Osteocyte (in vitro differentiated cells): ENCODE measurements around the gene CCDC68. TPM values are rescaled to one million over a fixed set of nuclear protein-coding genes. Genes with fewer than 3 reads are reported as not detected.

Source experiments
- DNase-seq: peaks from one replicate; pipeline ENCODE4 v3.0.0; 2021; ENCODE audit warnings: mixed read lengths; ENCODE audit not compliant: unreplicated experiment; ENCODE audit errors: extremely low spot score
- H3K27ac Mint-ChIP-seq: one replicate; pipeline ENCODE4 v1.8.0; 2021; ENCODE audit warnings: mild to moderate bottlenecking, mixed read lengths; ENCODE audit not compliant: unreplicated experiment
- H3K27me3 Mint-ChIP-seq: one replicate; pipeline ENCODE4 v1.8.0; 2021; ENCODE audit warnings: mixed read lengths; ENCODE audit not compliant: unreplicated experiment
- H3K36me3 Mint-ChIP-seq: one replicate; pipeline ENCODE4 v1.8.0; 2021; ENCODE audit warnings: mixed read lengths; ENCODE audit not compliant: unreplicated experiment
- H3K4me1 Mint-ChIP-seq: one replicate; pipeline ENCODE4 v1.8.0; 2021; ENCODE audit warnings: mixed read lengths; ENCODE audit not compliant: unreplicated experiment
- H3K4me3 Mint-ChIP-seq: one replicate; pipeline ENCODE4 v1.8.0; 2021; ENCODE audit warnings: mild to moderate bottlenecking, moderate library complexity, mixed read lengths; ENCODE audit not compliant: unreplicated experiment
- H3K9me3 Mint-ChIP-seq: one replicate; pipeline ENCODE4 v1.8.0; 2021; ENCODE audit warnings: mixed read lengths; ENCODE audit not compliant: unreplicated experiment
- CTCF ChIP-seq: fragments of 200-600 bp; sonication (generic); IDR thresholded peaks from 2 replicates; pipeline ENCODE4 v1.5.0; 2021; ENCODE audit warnings: antibody characterized with exemption, mild to moderate bottlenecking, moderate library complexity
- total RNA-seq: library from RNA; stranded (reverse); gene quantifications from 2 replicates; pipeline ENCODE4 v1.2.1, GENCODE V29; 2021

The CCDC68 gene
- total RNA-seq, 1 donor from 2014 or later: not detected

GRCh38 chr18:55001394-55002024 lies 42.2 kb upstream of the CCDC68 start:
- Mint-ChIP-seq H3K36me3 (no peaks in the 10 kb centered on the region), H3K9me3 (no peaks in the 10 kb centered on the region), H3K4me1 (no peaks in the 10 kb centered on the region), H3K4me3 (no peak overlapping the region), H3K27ac (no peak overlapping the region), H3K27me3 (peaks cover 6% of the 10 kb centered on the region)
- no peak for DNase-seq
- no peak for TF ChIP-seq CTCF

GRCh38 chr18:55000529-55000928 lies 41.3 kb upstream of the CCDC68 start:
- Mint-ChIP-seq H3K9me3 (no peaks in the 10 kb centered on the region), H3K4me1 (no peaks in the 10 kb centered on the region), H3K36me3 (no peaks in the 10 kb centered on the region), H3K4me3 (no peak overlapping the region), H3K27ac (no peak overlapping the region), H3K27me3 (peaks cover 3% of the 10 kb centered on the region)
- DNase-seq: no peak
- TF ChIP-seq CTCF: no peak

GRCh38 chr18:54999016-54999415 lies 39.8 kb upstream of the CCDC68 start:
- Mint-ChIP-seq H3K4me3 (no peak overlapping the region), H3K36me3 (no peaks in the 10 kb centered on the region), H3K27me3 (peaks cover 3% of the 10 kb centered on the region), H3K9me3 (no peaks in the 10 kb centered on the region), H3K4me1 (no peaks in the 10 kb centered on the region), H3K27ac (no peak overlapping the region)
- DNase-seq: no peak
- no peak for TF ChIP-seq CTCF

GRCh38 chr18:54995421-54996143 lies 36.3 kb upstream of the CCDC68 start:
- no peak for DNase-seq
- TF ChIP-seq CTCF: no peak
- Mint-ChIP-seq H3K9me3 (no peaks in the 10 kb centered on the region), H3K36me3 (no peaks in the 10 kb centered on the region), H3K4me3 (no peak overlapping the region), H3K27ac (no peak overlapping the region), H3K4me1 (peaks cover 5% of the 10 kb centered on the region), H3K27me3 (peaks cover 7% of the 10 kb centered on the region)

GRCh38 chr18:54991981-54992380 lies 32.7 kb upstream of the CCDC68 start:
- no peak for TF ChIP-seq CTCF
- peaks cover 5% of the 10 kb centered on the region for H3K4me1 Mint-ChIP-seq
- peaks cover 8% of the 10 kb centered on the region for H3K27me3 Mint-ChIP-seq
- H3K27ac Mint-ChIP-seq: no peak overlapping the region
- no peaks in the 10 kb centered on the region for H3K36me3 Mint-ChIP-seq
- no peaks in the 10 kb centered on the region for H3K9me3 Mint-ChIP-seq
- H3K4me3 Mint-ChIP-seq: no peak overlapping the region
- DNase-seq: no peak
